ENCODE data around the gene TTC38.

TTC38 gene

GRCh38 chr22:46335201-46336118, 67.7 kb downstream of the TTC38 start, which contains the start of gene TRMU:
Gene TRMU (plus strand): TSS chr22:46335714. CDS start chr22:46335765, 51 bp downstream.
- DNase-seq, result peak; percentile 39

DNA sequence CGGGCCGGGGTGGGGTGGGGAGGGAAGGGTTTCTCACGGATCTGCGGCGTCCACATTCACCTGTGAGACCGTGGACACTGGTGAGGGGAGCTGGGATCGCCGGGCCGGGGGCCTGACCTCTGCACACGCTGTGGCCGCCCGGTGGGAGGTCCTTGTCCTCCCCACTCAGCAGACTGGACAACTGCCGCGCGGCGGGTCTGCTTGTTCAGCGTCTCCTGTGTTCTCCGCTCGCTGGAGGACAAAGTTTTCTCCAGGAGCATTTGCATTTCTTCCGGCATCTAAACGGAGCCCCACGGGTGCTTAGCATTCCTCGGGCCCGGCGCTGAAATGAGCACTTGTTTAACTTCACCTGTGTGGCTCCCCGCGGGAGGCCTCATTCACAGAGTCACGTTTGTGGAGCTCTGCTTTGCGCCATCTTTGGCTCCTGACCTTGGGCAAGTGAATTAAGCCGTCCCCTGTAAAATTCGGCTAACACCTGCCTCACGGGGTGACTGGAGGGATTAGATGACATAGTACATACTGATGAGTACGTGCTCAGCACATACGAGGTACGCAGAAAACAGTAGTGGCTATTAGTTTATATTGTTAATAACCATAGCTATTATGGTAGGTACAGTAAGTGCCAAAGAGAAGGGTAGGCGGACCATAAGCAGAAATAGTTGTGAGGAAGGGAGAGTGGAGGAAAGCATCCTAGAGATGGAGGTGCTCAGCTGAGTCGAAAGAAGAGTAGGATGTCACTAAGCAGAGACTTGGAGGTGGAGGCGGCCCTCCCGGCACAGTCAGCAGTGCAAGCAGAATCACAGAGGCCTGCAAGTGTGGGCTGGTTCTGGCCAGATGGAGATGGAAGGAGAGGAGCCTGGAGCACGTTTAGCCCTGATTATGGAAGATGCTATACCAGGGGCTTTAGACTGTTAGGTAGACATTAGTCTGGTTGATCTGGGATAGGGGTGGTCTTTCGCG, 68.6 kb downstream of the TTC38 start:
- DNase-seq, result no peak

DNA sequence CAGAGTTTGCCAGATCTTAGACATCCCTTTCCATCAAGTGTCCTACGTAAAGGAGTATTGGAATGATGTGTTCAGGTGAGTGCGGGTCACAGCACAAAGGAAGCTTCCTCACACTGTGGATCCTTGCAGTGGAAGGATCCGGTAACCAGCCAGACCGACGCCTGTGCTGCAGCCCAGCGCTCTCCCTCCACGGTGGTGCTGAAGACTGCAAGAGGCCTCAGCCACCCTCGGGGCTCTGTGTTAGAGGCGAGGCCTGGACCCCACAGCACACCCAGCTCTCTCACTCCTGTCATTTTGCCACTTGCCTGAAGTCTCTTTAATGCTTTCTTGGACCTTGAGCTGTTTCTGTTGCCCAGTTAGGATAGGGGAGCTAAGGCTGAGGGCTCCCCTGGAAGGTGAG, 70.1 kb downstream of the TTC38 start:
- no peak for DNase-seq

DNA sequence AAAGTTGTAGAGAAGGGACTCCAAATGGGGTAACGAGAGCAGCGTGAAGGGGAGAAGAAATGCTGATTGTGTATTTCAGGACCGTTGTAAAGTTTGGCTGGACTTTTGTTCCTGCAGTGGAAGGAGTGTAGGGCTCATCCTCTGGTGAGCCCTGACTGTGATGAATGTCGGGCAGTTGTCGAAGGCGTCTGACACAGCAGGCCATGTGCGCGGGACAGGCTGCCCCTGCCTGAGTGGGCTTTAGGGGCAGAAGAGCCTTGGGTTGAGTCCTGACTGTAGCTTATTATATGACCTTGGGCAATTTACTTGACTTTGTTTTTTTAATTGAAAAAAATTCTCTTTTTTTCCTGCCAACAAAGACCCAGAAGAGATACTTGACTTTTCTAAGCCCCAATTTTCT, 70.8 kb downstream of the TTC38 start:
- DNase-seq, result no peak

GRCh38 chr22:46339956-46340355, 72.1 kb downstream of the TTC38 start:
- no peak for DNase-seq

DNA sequence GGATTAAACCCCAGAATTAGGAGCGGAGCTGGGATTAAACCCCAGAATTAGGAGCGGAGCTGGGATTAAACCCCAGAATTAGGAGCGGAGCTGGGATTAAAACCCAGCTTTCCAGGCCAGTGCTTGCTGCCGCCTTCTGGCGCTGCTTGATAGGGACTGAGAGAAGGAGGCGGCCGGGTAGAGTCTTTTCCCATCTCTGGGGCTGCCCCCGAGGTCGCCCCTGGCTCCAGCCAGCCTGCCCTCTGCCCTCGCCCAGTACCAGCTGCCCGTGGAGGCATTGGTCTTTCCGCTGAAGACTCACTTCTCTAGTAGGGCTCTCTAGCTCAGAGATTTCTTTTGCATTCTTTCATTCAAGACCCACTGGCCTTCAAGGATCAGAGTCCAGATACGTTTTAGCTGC, 72.9 kb downstream of the TTC38 start:
- no peak for DNase-seq
